ENCODE results near the gene PAK4. TPM values are rescaled to one million over a fixed set of nuclear protein-coding genes. Genes with fewer than 3 reads are reported as not detected.
A peak's percentile ranks its signal among the peaks of the same experiment; 100 is the strongest.
"Not testable (repeated sequence)": the region's sequence is repeated elsewhere in the genome, so short reads cannot be mapped to it uniquely, and the experiment has no call there.

The PAK4 gene
- total and polyA plus RNA-seq, 2 experiments from 2014 or later = 20.3 to 39.6 TPM

DNA sequence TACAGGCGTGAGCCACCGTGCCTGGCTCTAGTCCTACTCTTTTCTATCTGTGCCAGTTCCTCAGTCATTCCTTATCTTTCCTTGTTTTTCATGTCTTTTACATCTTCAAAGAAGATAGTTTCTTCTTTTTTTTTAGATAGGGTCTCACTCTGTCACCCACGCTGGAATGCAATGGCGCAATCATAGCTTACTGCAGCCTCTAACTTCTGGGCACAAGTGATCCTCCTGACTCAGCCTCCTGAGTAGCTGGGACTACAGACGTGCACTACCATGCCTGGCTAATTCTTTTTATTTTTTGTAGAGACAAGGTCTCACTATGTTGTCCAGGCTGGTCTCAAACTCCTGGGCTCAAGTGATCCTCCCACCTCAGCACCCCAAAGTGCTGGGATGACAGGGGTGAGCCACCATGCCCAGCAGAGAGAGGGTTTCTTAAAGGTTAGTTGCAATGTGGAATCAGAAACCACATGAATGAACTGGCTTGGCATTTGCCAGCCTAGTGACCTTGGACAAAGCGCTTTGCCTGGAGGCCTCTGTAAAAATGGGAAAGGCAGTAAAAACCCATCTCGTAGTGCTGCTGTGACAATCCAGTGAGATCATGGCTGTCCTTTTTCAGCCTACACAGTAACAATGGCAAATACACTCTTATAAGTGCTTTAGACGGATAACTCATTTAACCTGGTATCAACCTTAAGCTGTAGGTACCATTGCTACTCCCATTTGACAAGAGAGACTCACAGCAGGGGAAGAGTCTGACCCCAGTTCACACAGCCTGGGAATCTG, 37.5 kb upstream of the PAK4 start:
- H3K4me2 ChIP-seq = no peak overlapping the region
- H3K4me3 ChIP-seq = no peak overlapping the region
- H3K4me1 ChIP-seq (ENCODE audit: insufficient read depth) = no peaks in the 10 kb centered on the region
- DNase-seq (ENCODE audit: low spot score) = no peak
- H3K9me2 ChIP-seq (replicated peaks; ENCODE audit: insufficient read depth) = no peaks in the 10 kb centered on the region
- H3K9me3 ChIP-seq (ENCODE audit: low read depth) = no peaks in the 10 kb centered on the region
- H3K79me2 ChIP-seq = no peaks in the 10 kb centered on the region
- H3K27me3 ChIP-seq = peaks cover 32% of the 10 kb centered on the region
- no peaks in the 10 kb centered on the region for H4K20me1 ChIP-seq (ENCODE audit: insufficient read depth, poor library complexity, severe bottlenecking)
- H3K36me3 ChIP-seq (replicated peaks; ENCODE audit: insufficient read depth, low read depth) = no peaks in the 10 kb centered on the region
- 84% methylated on average over 8 of the region's 8 CpGs for WGBS (ENCODE audit: low lambda C conversion rate, missing lambda C conversion rate)
- TF ChIP-seq EZH2 (IDR thresholded peaks at IDR 0.05; ENCODE audit: borderline replicate concordance) (no peak), EZH2phosphoT487 (IDR thresholded peaks at IDR 0.05; ENCODE audit: low read depth, severe bottlenecking, unreplicated experiment) (no peak), CTCF (IDR thresholded peaks at IDR 0.05; ENCODE audit: poor library complexity) (no peak)
- no peak overlapping the region for H2AFZ ChIP-seq
- no peak overlapping the region for H3K27ac ChIP-seq

- H3K27me3 ChIP-seq = peaks cover 16% of the 10 kb centered on the region
These were observed 35.6 kb upstream of the PAK4 start for GRCh38 chr19:39090016-39090415.

DNA sequence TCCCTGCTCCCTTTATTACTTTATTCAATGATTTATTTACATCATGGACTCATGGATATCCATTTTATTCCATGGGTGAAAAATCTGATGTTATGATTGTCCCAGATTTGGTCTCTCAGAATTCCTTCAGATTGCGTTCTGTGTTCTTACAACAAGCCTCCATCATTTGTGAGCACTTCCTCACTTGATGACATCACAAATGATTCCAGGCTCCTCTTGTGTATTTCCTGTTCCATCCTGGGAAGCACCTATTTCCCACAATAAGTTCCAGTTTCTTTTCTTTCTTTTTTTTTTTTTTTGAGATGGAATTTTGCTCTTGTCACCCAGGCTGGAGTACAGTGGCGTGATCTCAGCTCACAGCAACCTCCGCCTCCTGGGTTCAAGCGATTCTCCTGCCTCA, 34.7 kb upstream of the PAK4 start:
- 96% methylated on average over 4 of the region's 4 CpGs for WGBS (ENCODE audit: low lambda C conversion rate, missing lambda C conversion rate)

More at GRCh38 chr19:39090016-39090415, 35.6 kb upstream of the PAK4 start:
- not testable (repeated sequence) for H3K27ac ChIP-seq; H3K9me3 ChIP-seq (ENCODE audit: low read depth); H3K4me1 ChIP-seq (ENCODE audit: insufficient read depth); H3K9me2 ChIP-seq (replicated peaks; ENCODE audit: insufficient read depth); H4K20me1 ChIP-seq (ENCODE audit: insufficient read depth, poor library complexity, severe bottlenecking); H3K4me3 ChIP-seq; H3K79me2 ChIP-seq; H2AFZ ChIP-seq; DNase-seq (ENCODE audit: low spot score); H3K36me3 ChIP-seq (replicated peaks; ENCODE audit: insufficient read depth, low read depth); H3K4me2 ChIP-seq
- 70% methylated on average over 8 of the region's 8 CpGs for WGBS (ENCODE audit: low lambda C conversion rate, missing lambda C conversion rate)

DNA sequence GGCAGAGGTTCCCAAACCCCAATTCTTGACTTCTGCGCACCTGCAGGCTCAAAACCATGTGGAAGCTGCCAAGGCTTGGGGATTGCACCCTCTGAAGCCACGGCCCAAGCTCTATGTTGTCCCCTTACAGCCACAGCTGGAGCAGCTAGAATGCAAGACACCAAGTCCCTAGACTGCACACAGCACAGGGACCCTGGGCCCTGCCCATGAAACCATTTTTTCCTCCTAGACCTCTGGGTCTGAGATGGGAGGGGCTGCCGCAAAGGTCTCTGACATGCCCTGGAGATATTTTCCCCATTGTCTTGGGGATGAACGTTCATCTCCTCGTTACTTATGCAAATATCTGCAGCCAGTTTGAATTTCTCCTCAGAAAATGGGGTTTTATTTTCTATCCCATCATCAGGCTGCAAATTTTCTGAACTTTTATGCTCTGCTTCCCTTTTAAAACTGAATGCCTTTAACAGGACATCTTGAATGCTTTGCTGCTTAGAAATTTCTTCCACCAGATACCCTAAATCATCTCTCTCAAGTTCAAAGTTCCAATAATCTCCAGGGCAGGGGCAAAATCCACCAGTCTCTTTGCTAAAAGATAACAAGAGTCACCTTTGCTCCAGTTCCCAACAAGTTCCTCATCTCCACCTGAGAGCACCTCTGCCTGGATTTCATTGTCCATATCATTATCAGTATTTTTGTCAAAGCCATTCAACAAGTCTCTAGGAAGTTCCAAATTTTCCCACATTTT, 29.6 kb upstream of the PAK4 start:
- Histone ChIP-seq H3K27ac (peak overlapping the region; percentile 75), H3K4me2 (peak overlapping the region; percentile 2)
- H3K4me3 ChIP-seq; H3K79me2 ChIP-seq; H3K4me1 ChIP-seq (ENCODE audit: insufficient read depth); DNase-seq (ENCODE audit: low spot score); H3K9me2 ChIP-seq (replicated peaks; ENCODE audit: insufficient read depth); H4K20me1 ChIP-seq (ENCODE audit: insufficient read depth, poor library complexity, severe bottlenecking); H2AFZ ChIP-seq; H3K27me3 ChIP-seq; H3K36me3 ChIP-seq (replicated peaks; ENCODE audit: insufficient read depth, low read depth); H3K9me3 ChIP-seq (ENCODE audit: low read depth): not testable (repeated sequence)
- 79% methylated on average over 5 of the region's 5 CpGs for WGBS (ENCODE audit: low lambda C conversion rate, missing lambda C conversion rate)

More for the DNA sequence above, 34.7 kb upstream of the PAK4 start:
- Histone ChIP-seq H4K20me1 (ENCODE audit: insufficient read depth, poor library complexity, severe bottlenecking) (no peaks in the 10 kb centered on the region), H3K9me2 (replicated peaks; ENCODE audit: insufficient read depth) (no peaks in the 10 kb centered on the region), H3K27me3 (peaks cover 7% of the 10 kb centered on the region), H3K9me3 (ENCODE audit: low read depth) (no peaks in the 10 kb centered on the region), H3K4me3 (no peak overlapping the region), H3K79me2 (no peaks in the 10 kb centered on the region), H3K4me2 (no peak overlapping the region), H3K27ac (no peak overlapping the region), H2AFZ (no peak overlapping the region), H3K36me3 (replicated peaks; ENCODE audit: insufficient read depth, low read depth) (no peaks in the 10 kb centered on the region), H3K4me1 (ENCODE audit: insufficient read depth) (peaks cover 5% of the 10 kb centered on the region)
- TF ChIP-seq EZH2 (IDR thresholded peaks at IDR 0.05; ENCODE audit: borderline replicate concordance) (no peak), EZH2phosphoT487 (IDR thresholded peaks at IDR 0.05; ENCODE audit: low read depth, severe bottlenecking, unreplicated experiment) (no peak), CTCF (IDR thresholded peaks at IDR 0.05; ENCODE audit: poor library complexity) (no peak)
- no peak for DNase-seq (ENCODE audit: low spot score)
